Measurements from ENCODE around the gene FAM184A. TPM values are rescaled to one million over a fixed set of nuclear protein-coding genes. Genes with fewer than 3 reads are reported as not detected.

FAM184A gene
- polyA plus RNA-seq, 4 donors, result 1.8 to 16.7 (median 4.3) TPM

GRCh38 chr6:119071576-119071975 lies 6.9 kb downstream of the FAM184A start:
- H3K9me3 ChIP-seq (ENCODE audit: control insufficient read depth in 2 of 2, insufficient read depth in 1 of 2, low read depth in 1 of 2, low read length in 1 of 2), result no peaks in the 10 kb centered on the region
- no peak overlapping the region for H3K4me3 ChIP-seq (ENCODE audit: low read depth in 1 of 3, low read length in 3 of 3)
- no peaks in the 10 kb centered on the region for H3K27me3 ChIP-seq (ENCODE audit: control insufficient read depth in 3 of 3, insufficient read depth in 3 of 3, low read length in 3 of 3)
- DNase-seq (peak; percentile 82 to 84), FAIRE-seq (no peak)
- H3K36me3 ChIP-seq (ENCODE audit: control insufficient read depth in 3 of 3, insufficient read depth in 2 of 3, low read depth in 1 of 3, low read length in 3 of 3), result no peaks in the 10 kb centered on the region
- WGBS, 3 donors, result 38 to 80% (median 44%) methylated on average over 2 of the region's 2 CpGs
- H3K4me1 ChIP-seq (ENCODE audit: control insufficient read depth in 3 of 3, insufficient read depth in 2 of 3, low read depth in 1 of 3, low read length in 2 of 3), result no peaks in the 10 kb centered on the region
- peak overlapping the region in 1 of 3 donors; percentile 65 for H3K27ac ChIP-seq (ENCODE audit: low read depth in 1 of 3, low read length in 2 of 3)

- Histone ChIP-seq H3K4me1 (ENCODE audit: control insufficient read depth in 3 of 3, insufficient read depth in 2 of 3, low read depth in 1 of 3, low read length in 2 of 3) (peaks cover 0 to 10% (median 0%) of the 10 kb centered on the region in 3 donors), H3K27me3 (ENCODE audit: control insufficient read depth in 3 of 3, insufficient read depth in 3 of 3, low read length in 3 of 3) (no peaks in the 10 kb centered on the region), H3K27ac (ENCODE audit: low read depth in 1 of 3, low read length in 2 of 3) (no peak overlapping the region), H3K36me3 (ENCODE audit: control insufficient read depth in 3 of 3, insufficient read depth in 2 of 3, low read depth in 1 of 3, low read length in 3 of 3) (no peaks in the 10 kb centered on the region), H3K9me3 (ENCODE audit: control insufficient read depth in 2 of 2, insufficient read depth in 1 of 2, low read depth in 1 of 2, low read length in 1 of 2) (no peaks in the 10 kb centered on the region), H3K4me3 (ENCODE audit: low read depth in 1 of 3, low read length in 3 of 3) (no peak overlapping the region)
- no peak for FAIRE-seq
- peak; percentile 20 to 39 for DNase-seq
These were observed 11.4 kb downstream of the FAM184A start for GRCh38 chr6:119067091-119067490.

DNA sequence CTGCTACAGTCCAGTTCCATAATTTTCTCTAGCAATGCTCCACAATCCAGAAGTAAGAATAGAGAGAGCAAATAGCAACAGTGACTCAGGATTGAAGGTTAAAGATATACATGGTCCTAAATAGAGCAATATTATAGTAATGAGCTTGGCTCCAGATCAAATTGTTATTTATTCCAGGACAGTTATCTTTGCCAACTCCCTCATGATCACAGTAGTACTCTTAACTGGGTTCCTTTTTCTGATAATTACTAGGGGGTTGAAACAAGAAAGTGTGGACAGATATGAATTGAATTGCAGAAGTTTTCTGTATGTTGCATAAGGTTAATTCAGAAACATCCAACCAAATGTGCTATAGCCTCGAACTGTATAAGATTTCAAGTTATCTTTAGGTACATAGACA lies 11.9 kb downstream of the FAM184A start:
- H3K36me3 ChIP-seq (ENCODE audit: control insufficient read depth in 3 of 3, insufficient read depth in 2 of 3, low read depth in 1 of 3, low read length in 3 of 3), result no peaks in the 10 kb centered on the region
- DNase-seq (peak in 1 of 2 donors; percentile 79), FAIRE-seq (no peak)
- no peaks in the 10 kb centered on the region for H3K9me3 ChIP-seq (ENCODE audit: control insufficient read depth in 2 of 2, insufficient read depth in 1 of 2, low read depth in 1 of 2, low read length in 1 of 2)
- H3K27me3 ChIP-seq (ENCODE audit: control insufficient read depth in 3 of 3, insufficient read depth in 3 of 3, low read length in 3 of 3), result no peaks in the 10 kb centered on the region
- WGBS, 3 donors, result 48 to 65% (median 51%) methylated on average over 1 of the region's 1 CpG
- H3K4me3 ChIP-seq (ENCODE audit: low read depth in 1 of 3, low read length in 3 of 3), result no peak overlapping the region
- no peak overlapping the region for H3K27ac ChIP-seq (ENCODE audit: low read depth in 1 of 3, low read length in 2 of 3)
- peaks cover 0 to 10% (median 0%) of the 10 kb centered on the region in 3 donors for H3K4me1 ChIP-seq (ENCODE audit: control insufficient read depth in 3 of 3, insufficient read depth in 2 of 3, low read depth in 1 of 3, low read length in 2 of 3)

DNA sequence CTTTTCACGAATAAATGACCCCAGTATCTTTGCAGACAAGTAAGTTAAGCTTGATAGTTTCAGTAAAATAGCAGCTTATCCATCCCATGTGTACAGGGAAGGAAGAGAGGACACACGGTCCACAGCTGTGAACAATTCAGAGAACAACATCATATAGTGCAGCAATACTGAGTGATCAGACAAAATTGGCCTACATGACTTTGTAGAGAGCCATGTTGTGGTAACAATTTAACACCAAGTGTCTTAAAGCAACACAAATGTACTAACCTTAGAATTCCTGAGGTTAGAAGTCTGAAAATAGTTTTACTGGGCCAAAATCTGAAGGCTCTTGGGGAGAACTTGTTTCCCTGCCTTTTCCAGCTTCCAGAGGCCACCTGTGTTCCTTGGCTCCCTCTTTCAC lies 12.5 kb downstream of the FAM184A start:
- Histone ChIP-seq H3K27me3 (ENCODE audit: control insufficient read depth in 3 of 3, insufficient read depth in 3 of 3, low read length in 3 of 3) (no peaks in the 10 kb centered on the region), H3K4me1 (ENCODE audit: control insufficient read depth in 3 of 3, insufficient read depth in 2 of 3, low read depth in 1 of 3, low read length in 2 of 3) (peaks cover 0 to 10% (median 0%) of the 10 kb centered on the region in 3 donors), H3K27ac (ENCODE audit: low read depth in 1 of 3, low read length in 2 of 3) (no peak overlapping the region), H3K36me3 (ENCODE audit: control insufficient read depth in 3 of 3, insufficient read depth in 2 of 3, low read depth in 1 of 3, low read length in 3 of 3) (no peaks in the 10 kb centered on the region), H3K9me3 (ENCODE audit: control insufficient read depth in 2 of 2, insufficient read depth in 1 of 2, low read depth in 1 of 2, low read length in 1 of 2) (no peaks in the 10 kb centered on the region), H3K4me3 (ENCODE audit: low read depth in 1 of 3, low read length in 3 of 3) (no peak overlapping the region)
- 75 to 86% (median 77%) methylated on average over 2 of the region's 2 CpGs for WGBS, 3 donors
- no peak for FAIRE-seq
- DNase-seq, result no peak

- H3K27me3 ChIP-seq (ENCODE audit: control insufficient read depth in 3 of 3, insufficient read depth in 3 of 3, low read length in 3 of 3), result no peaks in the 10 kb centered on the region
- no peak overlapping the region for H3K4me3 ChIP-seq (ENCODE audit: low read depth in 1 of 3, low read length in 3 of 3)
- no peak overlapping the region for H3K27ac ChIP-seq (ENCODE audit: low read depth in 1 of 3, low read length in 2 of 3)
- H3K9me3 ChIP-seq (ENCODE audit: control insufficient read depth in 2 of 2, insufficient read depth in 1 of 2, low read depth in 1 of 2, low read length in 1 of 2), result no peaks in the 10 kb centered on the region
- no peaks in the 10 kb centered on the region for H3K36me3 ChIP-seq (ENCODE audit: control insufficient read depth in 3 of 3, insufficient read depth in 2 of 3, low read depth in 1 of 3, low read length in 3 of 3)
- DNase-seq (no peak), FAIRE-seq (no peak)
- peaks cover 0 to 10% (median 0%) of the 10 kb centered on the region in 3 donors for H3K4me1 ChIP-seq (ENCODE audit: control insufficient read depth in 3 of 3, insufficient read depth in 2 of 3, low read depth in 1 of 3, low read length in 2 of 3)
- WGBS, 3 donors, result 53 to 68% (median 55%) methylated on average over 5 of the region's 5 CpGs
These were observed 13.1 kb downstream of the FAM184A start for GRCh38 chr6:119065382-119065781.

- WGBS, 3 donors, result 68 to 78% (median 70%) methylated on average over 5 of the region's 5 CpGs
- Histone ChIP-seq H3K27me3 (ENCODE audit: control insufficient read depth in 3 of 3, insufficient read depth in 3 of 3, low read length in 3 of 3) (no peaks in the 10 kb centered on the region), H3K4me1 (ENCODE audit: control insufficient read depth in 3 of 3, insufficient read depth in 2 of 3, low read depth in 1 of 3, low read length in 2 of 3) (peaks cover 0 to 10% (median 0%) of the 10 kb centered on the region in 3 donors), H3K9me3 (ENCODE audit: control insufficient read depth in 2 of 2, insufficient read depth in 1 of 2, low read depth in 1 of 2, low read length in 1 of 2) (no peaks in the 10 kb centered on the region), H3K4me3 (ENCODE audit: low read depth in 1 of 3, low read length in 3 of 3) (no peak overlapping the region), H3K36me3 (ENCODE audit: control insufficient read depth in 3 of 3, insufficient read depth in 2 of 3, low read depth in 1 of 3, low read length in 3 of 3) (no peaks in the 10 kb centered on the region), H3K27ac (ENCODE audit: low read depth in 1 of 3, low read length in 2 of 3) (no peak overlapping the region)
- peak; percentile 39 to 54 for DNase-seq
- no peak for FAIRE-seq
These were observed 15.0 kb downstream of the FAM184A start for GRCh38 chr6:119063491-119063890.

- Histone ChIP-seq H3K4me1 (ENCODE audit: control insufficient read depth in 3 of 3, insufficient read depth in 2 of 3, low read depth in 1 of 3, low read length in 2 of 3) (peaks cover 0 to 7% (median 0%) of the 10 kb centered on the region in 3 donors), H3K4me3 (ENCODE audit: low read depth in 1 of 3, low read length in 3 of 3) (no peak overlapping the region), H3K27me3 (ENCODE audit: control insufficient read depth in 3 of 3, insufficient read depth in 3 of 3, low read length in 3 of 3) (no peaks in the 10 kb centered on the region), H3K9me3 (ENCODE audit: control insufficient read depth in 2 of 2, insufficient read depth in 1 of 2, low read depth in 1 of 2, low read length in 1 of 2) (no peaks in the 10 kb centered on the region), H3K27ac (ENCODE audit: low read depth in 1 of 3, low read length in 2 of 3) (no peak overlapping the region), H3K36me3 (ENCODE audit: control insufficient read depth in 3 of 3, insufficient read depth in 2 of 3, low read depth in 1 of 3, low read length in 3 of 3) (no peaks in the 10 kb centered on the region)
- DNase-seq, result no peak
- 87 to 89% (median 87%) methylated on average over 3 of the region's 3 CpGs for WGBS, 3 donors
- no peak for FAIRE-seq
These were observed 17.2 kb downstream of the FAM184A start for GRCh38 chr6:119061215-119061614.

GRCh38 chr6:119060255-119060907 lies 18.1 kb downstream of the FAM184A start:
- H3K27ac ChIP-seq (ENCODE audit: low read depth in 1 of 3, low read length in 2 of 3), result no peak overlapping the region

GRCh38 chr6:119055069-119055468 lies 23.4 kb downstream of the FAM184A start:
- FAIRE-seq (no peak), DNase-seq (no peak)
- Histone ChIP-seq H3K4me3 (ENCODE audit: low read depth in 1 of 3, low read length in 3 of 3) (no peak overlapping the region), H3K27ac (ENCODE audit: low read depth in 1 of 3, low read length in 2 of 3) (no peak overlapping the region), H3K36me3 (ENCODE audit: control insufficient read depth in 3 of 3, insufficient read depth in 2 of 3, low read depth in 1 of 3, low read length in 3 of 3) (no peaks in the 10 kb centered on the region), H3K27me3 (ENCODE audit: control insufficient read depth in 3 of 3, insufficient read depth in 3 of 3, low read length in 3 of 3) (no peaks in the 10 kb centered on the region), H3K4me1 (ENCODE audit: control insufficient read depth in 3 of 3, insufficient read depth in 2 of 3, low read depth in 1 of 3, low read length in 2 of 3) (no peaks in the 10 kb centered on the region), H3K9me3 (ENCODE audit: control insufficient read depth in 2 of 2, insufficient read depth in 1 of 2, low read depth in 1 of 2, low read length in 1 of 2) (no peaks in the 10 kb centered on the region)
- 79 to 93% (median 88%) methylated on average over 1 of the region's 1 CpG for WGBS, 3 donors

More at GRCh38 chr6:119060255-119060907, 18.1 kb downstream of the FAM184A start:
- FAIRE-seq (no peak), DNase-seq (no peak)
- Histone ChIP-seq H3K4me3 (ENCODE audit: low read depth in 1 of 3, low read length in 3 of 3) (no peak overlapping the region), H3K27me3 (ENCODE audit: control insufficient read depth in 3 of 3, insufficient read depth in 3 of 3, low read length in 3 of 3) (no peaks in the 10 kb centered on the region), H3K4me1 (ENCODE audit: control insufficient read depth in 3 of 3, insufficient read depth in 2 of 3, low read depth in 1 of 3, low read length in 2 of 3) (peaks cover 0 to 6% (median 0%) of the 10 kb centered on the region in 3 donors), H3K9me3 (ENCODE audit: control insufficient read depth in 2 of 2, insufficient read depth in 1 of 2, low read depth in 1 of 2, low read length in 1 of 2) (no peaks in the 10 kb centered on the region), H3K36me3 (ENCODE audit: control insufficient read depth in 3 of 3, insufficient read depth in 2 of 3, low read depth in 1 of 3, low read length in 3 of 3) (no peaks in the 10 kb centered on the region)
- 75 to 84% (median 82%) methylated on average over 4 of the region's 4 CpGs for WGBS, 3 donors

Measured in small intestine (tissue), 7 donors.